Measurements from ENCODE around the gene RPS19. TPM values are rescaled to one million over a fixed set of nuclear protein-coding genes. Genes with fewer than 3 reads are reported as not detected.

Gene RPS19
- total RNA-seq, 1 experiment from 2014 or later = 3,152 TPM

DNA sequence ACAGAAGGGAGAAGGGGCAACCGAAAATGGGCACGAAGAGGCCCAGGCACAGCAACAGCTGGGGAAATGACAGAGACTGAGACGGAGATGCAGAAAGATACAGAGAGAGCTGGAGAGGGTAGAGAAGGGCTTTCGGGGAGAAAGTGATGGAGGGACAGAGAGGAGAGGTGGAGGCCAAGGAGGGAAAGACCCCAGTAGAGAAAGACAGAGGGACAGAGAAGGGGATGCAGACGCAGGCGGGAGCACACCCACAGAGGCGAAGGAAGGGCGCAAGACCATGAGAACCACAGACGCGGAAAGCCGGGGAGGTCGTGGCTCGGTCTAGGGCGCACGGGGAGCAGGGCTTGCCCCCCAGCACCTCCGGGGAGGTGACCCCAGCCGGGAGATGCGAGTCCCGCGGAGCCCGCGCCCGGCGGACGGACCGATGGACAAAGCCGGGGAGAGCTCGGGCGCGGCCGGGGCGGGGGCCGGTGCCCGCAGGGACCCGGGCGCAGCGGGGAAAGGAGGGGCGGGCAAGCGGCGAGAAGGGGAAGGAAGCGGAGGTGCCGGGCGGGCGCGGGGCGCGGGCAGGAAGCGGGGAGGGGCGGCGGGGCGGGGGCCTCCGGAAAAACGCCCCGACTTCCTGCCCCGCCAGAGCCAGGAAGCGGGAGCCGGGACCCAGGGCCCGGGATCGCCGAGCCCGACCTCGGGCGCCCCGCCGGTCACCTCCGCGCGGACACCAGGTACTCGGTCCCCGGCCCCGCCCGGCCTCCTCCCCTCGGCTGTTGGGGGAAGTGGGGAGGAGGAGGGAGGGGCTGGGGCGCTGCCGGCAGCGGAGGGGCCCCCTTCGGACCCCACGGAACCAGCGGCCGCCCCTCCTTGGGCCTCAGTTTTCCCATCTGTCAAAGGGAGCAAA, 22.8 kb downstream of the RPS19 start, which contains the start of gene ARHGEF1:
ARHGEF1 (plus strand) TSS at position 617 of the 895 bp plus-strand sequence. CDS start 4,899 bp downstream, outside the sequence.
- H3K27ac Mint-ChIP-seq = peak within 1 kb of the TSS; percentile 79
- ATAC-seq = no peak
- peaks cover 34% of the 10 kb centered on the region for H3K27me3 Mint-ChIP-seq (ENCODE audit: low read depth)
- no peaks in the 10 kb centered on the region for H3K9me3 Mint-ChIP-seq
- no peaks in the 10 kb centered on the region for H3K36me3 Mint-ChIP-seq
- CTCF ChIA-PET = interaction anchor here (4.7 kb wide), 1 partner anchor 11 kb away, joined by 46 read pairs; no protein-coding TSS in a partner anchor
- TF ChIP-seq CREM (CRISPR knock-in tag; IDR thresholded peaks at IDR 0.05) (no peak), ZNF232 (CRISPR knock-in tag; IDR thresholded peaks at IDR 0.05) (no peak), ZNF671 (CRISPR knock-in tag; IDR thresholded peaks at IDR 0.05) (no peak), NR3C1 (CRISPR knock-in tag; conservative IDR thresholded peaks at IDR 0.05; ENCODE audit: low read depth) (no peak), FOXJ3 (CRISPR knock-in tag; IDR thresholded peaks at IDR 0.05; ENCODE audit: borderline replicate concordance) (no peak), SOX15 (CRISPR knock-in tag; IDR thresholded peaks at IDR 0.05) (no peak), FOXK1 (CRISPR knock-in tag; IDR thresholded peaks at IDR 0.05) (no peak), ELF4 (CRISPR knock-in tag; IDR thresholded peaks at IDR 0.05; ENCODE audit: low read depth) (no peak), TEAD1 (CRISPR knock-in tag; IDR thresholded peaks at IDR 0.05) (no peak), ETV6 (CRISPR knock-in tag; IDR thresholded peaks at IDR 0.05) (peak; percentile 83), RELA (CRISPR knock-in tag; IDR thresholded peaks at IDR 0.05; ENCODE audit: borderline replicate concordance) (no peak), PRRX2 (CRISPR knock-in tag; IDR thresholded peaks at IDR 0.05) (no peak)
- TF ChIP-seq, protein P1, sequence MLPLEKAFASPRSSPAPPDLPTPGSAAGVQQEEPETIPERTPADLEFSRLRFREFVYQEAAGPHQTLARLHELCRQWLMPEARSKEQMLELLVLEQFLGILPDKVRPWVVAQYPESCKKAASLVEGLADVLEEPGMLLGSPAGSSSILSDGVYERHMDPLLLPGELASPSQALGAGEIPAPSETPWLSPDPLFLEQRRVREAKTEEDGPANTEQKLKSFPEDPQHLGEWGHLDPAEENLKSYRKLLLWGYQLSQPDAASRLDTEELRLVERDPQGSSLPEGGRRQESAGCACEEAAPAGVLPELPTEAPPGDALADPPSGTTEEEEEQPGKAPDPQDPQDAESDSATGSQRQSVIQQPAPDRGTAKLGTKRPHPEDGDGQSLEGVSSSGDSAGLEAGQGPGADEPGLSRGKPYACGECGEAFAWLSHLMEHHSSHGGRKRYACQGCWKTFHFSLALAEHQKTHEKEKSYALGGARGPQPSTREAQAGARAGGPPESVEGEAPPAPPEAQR (CRISPR knock-in tag; IDR thresholded peaks at IDR 0.05) = no peak
- TF ChIP-seq, protein P2, sequence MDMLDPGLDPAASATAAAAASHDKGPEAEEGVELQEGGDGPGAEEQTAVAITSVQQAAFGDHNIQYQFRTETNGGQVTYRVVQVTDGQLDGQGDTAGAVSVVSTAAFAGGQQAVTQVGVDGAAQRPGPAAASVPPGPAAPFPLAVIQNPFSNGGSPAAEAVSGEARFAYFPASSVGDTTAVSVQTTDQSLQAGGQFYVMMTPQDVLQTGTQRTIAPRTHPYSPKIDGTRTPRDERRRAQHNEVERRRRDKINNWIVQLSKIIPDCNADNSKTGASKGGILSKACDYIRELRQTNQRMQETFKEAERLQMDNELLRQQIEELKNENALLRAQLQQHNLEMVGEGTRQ (CRISPR knock-in tag; IDR thresholded peaks at IDR 0.05) = no peak
- TF ChIP-seq, protein P3, sequence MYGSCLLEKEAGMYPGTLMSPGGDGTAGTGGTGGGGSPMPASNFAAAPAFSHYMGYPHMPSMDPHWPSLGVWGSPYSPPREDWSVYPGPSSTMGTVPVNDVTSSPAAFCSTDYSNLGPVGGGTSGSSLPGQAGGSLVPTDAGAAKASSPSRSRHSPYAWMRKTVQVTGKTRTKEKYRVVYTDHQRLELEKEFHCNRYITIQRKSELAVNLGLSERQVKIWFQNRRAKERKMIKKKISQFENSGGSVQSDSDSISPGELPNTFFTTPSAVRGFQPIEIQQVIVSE (CRISPR knock-in tag; IDR thresholded peaks at IDR 0.05; ENCODE audit: borderline replicate concordance) = no peak
- TF ChIP-seq, protein P4, sequence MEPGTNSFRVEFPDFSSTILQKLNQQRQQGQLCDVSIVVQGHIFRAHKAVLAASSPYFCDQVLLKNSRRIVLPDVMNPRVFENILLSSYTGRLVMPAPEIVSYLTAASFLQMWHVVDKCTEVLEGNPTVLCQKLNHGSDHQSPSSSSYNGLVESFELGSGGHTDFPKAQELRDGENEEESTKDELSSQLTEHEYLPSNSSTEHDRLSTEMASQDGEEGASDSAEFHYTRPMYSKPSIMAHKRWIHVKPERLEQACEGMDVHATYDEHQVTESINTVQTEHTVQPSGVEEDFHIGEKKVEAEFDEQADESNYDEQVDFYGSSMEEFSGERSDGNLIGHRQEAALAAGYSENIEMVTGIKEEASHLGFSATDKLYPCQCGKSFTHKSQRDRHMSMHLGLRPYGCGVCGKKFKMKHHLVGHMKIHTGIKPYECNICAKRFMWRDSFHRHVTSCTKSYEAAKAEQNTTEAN (CRISPR knock-in tag; IDR thresholded peaks at IDR 0.05) = no peak
- TF ChIP-seq, protein P5, sequence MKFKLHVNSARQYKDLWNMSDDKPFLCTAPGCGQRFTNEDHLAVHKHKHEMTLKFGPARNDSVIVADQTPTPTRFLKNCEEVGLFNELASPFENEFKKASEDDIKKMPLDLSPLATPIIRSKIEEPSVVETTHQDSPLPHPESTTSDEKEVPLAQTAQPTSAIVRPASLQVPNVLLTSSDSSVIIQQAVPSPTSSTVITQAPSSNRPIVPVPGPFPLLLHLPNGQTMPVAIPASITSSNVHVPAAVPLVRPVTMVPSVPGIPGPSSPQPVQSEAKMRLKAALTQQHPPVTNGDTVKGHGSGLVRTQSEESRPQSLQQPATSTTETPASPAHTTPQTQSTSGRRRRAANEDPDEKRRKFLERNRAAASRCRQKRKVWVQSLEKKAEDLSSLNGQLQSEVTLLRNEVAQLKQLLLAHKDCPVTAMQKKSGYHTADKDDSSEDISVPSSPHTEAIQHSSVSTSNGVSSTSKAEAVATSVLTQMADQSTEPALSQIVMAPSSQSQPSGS (CRISPR knock-in tag; IDR thresholded peaks at IDR 0.05; ENCODE audit: borderline replicate concordance, low read depth) = no peak
- TF ChIP-seq, protein P6, sequence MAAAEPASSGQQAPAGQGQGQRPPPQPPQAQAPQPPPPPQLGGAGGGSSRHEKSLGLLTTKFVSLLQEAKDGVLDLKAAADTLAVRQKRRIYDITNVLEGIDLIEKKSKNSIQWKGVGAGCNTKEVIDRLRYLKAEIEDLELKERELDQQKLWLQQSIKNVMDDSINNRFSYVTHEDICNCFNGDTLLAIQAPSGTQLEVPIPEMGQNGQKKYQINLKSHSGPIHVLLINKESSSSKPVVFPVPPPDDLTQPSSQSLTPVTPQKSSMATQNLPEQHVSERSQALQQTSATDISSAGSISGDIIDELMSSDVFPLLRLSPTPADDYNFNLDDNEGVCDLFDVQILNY (CRISPR knock-in tag; IDR thresholded peaks at IDR 0.05) = 0 out of 2 replicates have a peak, but pooled peaks have one; percentile 19
- TF ChIP-seq, protein P7, sequence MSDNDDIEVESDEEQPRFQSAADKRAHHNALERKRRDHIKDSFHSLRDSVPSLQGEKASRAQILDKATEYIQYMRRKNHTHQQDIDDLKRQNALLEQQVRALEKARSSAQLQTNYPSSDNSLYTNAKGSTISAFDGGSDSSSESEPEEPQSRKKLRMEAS (CRISPR knock-in tag; IDR thresholded peaks at IDR 0.05) = no peak
- TF ChIP-seq, protein P8, sequence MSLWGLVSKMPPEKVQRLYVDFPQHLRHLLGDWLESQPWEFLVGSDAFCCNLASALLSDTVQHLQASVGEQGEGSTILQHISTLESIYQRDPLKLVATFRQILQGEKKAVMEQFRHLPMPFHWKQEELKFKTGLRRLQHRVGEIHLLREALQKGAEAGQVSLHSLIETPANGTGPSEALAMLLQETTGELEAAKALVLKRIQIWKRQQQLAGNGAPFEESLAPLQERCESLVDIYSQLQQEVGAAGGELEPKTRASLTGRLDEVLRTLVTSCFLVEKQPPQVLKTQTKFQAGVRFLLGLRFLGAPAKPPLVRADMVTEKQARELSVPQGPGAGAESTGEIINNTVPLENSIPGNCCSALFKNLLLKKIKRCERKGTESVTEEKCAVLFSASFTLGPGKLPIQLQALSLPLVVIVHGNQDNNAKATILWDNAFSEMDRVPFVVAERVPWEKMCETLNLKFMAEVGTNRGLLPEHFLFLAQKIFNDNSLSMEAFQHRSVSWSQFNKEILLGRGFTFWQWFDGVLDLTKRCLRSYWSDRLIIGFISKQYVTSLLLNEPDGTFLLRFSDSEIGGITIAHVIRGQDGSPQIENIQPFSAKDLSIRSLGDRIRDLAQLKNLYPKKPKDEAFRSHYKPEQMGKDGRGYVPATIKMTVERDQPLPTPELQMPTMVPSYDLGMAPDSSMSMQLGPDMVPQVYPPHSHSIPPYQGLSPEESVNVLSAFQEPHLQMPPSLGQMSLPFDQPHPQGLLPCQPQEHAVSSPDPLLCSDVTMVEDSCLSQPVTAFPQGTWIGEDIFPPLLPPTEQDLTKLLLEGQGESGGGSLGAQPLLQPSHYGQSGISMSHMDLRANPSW (CRISPR knock-in tag; conservative IDR thresholded peaks at IDR 0.05; ENCODE audit: low read depth) = 0 out of 2 replicates have a peak, but pooled peaks have one; percentile 14
- POLR2A ChIA-PET = interaction anchor here (0.7 to 2.1 kb wide), 2 partner anchors 10 to 54 kb away, joined by 3 to 10 read pairs; no protein-coding TSS in a partner anchor
- peak; percentile 56 for DNase-seq (ENCODE audit: low spot score)
- H3K4me3 Mint-ChIP-seq = peak within 1 kb of the TSS; percentile 94
- H3K4me1 Mint-ChIP-seq = peaks cover 36% of the 10 kb centered on the region
